Right cardiac atrium (tissue), 5 donors: ENCODE measurements around the gene XCR1. TPM values are rescaled to one million over a fixed set of nuclear protein-coding genes. Genes with fewer than 3 reads are reported as not detected.

Experiments
- ATAC-seq, 2 donors: fragments of 200-7000 bp; cut with Tn5 transposase; one replicate each; pipeline versions ENCODE4 v1.8.0 to v1.9.1; 2020; ENCODE audit warnings: moderate library complexity in 2 of 2, mild to moderate bottlenecking in 1 of 2
- DNase-seq, 3 donors: peaks; one replicate each; pipeline ENCODE4 v3.0.0-alpha.2; 2020
- H3K27ac ChIP-seq: one replicate; pipeline ENCODE4 v1.5.1; 2013; ENCODE audit warnings: mild to moderate bottlenecking, low read length, control low read depth, moderate library complexity
- H3K27me3 ChIP-seq: one replicate; pipeline ENCODE4 v1.6.1; 2013; ENCODE audit not compliant: control insufficient read depth, insufficient read depth
- H3K4me1 ChIP-seq: one replicate; pipeline ENCODE4 v1.6.1; 2013; ENCODE audit warnings: low read length; ENCODE audit not compliant: control insufficient read depth, insufficient read depth
- H3K4me3 ChIP-seq: one replicate; pipeline ENCODE4 v1.5.1; 2013; ENCODE audit warnings: low read length, control low read depth
- H3K9me3 ChIP-seq: one replicate; pipeline ENCODE4 v1.6.1; 2013; ENCODE audit warnings: low read length; ENCODE audit not compliant: control insufficient read depth
- WGBS: extraction: QIAGEN DNeasy Blood & Tissue Kit; methylation state at CpG from one replicate; pipeline ENCODE4 v1.1.7; 2013; 5-methylcytosine and 5-hydroxymethylcytosine counted together
- intact Hi-C, 4 donors: fragments of 100-400 bp; cut with DNase I; formaldehyde crosslinking; loops; one replicate each; pipeline versions ENCODE4 v1.11.0 to v1.14.0; 2022 to 2023
- long read RNA-seq, 4 donors: library from polyadenylated mRNA; unstranded; transcript quantifications; one replicate each; pipeline ENCODE4 v2.0.0, GENCODE V29; 2020 to 2021
- polyA plus RNA-seq: library from polyadenylated mRNA; stranded (reverse); fragments of 200-250 nt; gene quantifications from one replicate; pipeline ENCODE4 v1.2.3, GENCODE V29; 2013
- total RNA-seq, 4 donors: library from RNA; stranded (reverse); fragmentation: NEBNext Ultra II Directional; extraction: Animal tissue kit (Norgen Biotek cat#: 25700); gene quantifications; one replicate each; pipeline ENCODE4 v1.2.1, GENCODE V29; 2021
- donor health status: healthy with polysubstance abuse.
- donor health status: DM: no; HTN: yes; CAD: no.
- donor health status: DM: no; HTN: no; CAD: no.
- donor health status: DM: no; HTN: yes; CAD: no; lungs with severe emphysema.
- donor health status: DM: yes; HTN: yes; CAD: no.

XCR1 gene, protein sequence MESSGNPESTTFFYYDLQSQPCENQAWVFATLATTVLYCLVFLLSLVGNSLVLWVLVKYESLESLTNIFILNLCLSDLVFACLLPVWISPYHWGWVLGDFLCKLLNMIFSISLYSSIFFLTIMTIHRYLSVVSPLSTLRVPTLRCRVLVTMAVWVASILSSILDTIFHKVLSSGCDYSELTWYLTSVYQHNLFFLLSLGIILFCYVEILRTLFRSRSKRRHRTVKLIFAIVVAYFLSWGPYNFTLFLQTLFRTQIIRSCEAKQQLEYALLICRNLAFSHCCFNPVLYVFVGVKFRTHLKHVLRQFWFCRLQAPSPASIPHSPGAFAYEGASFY
- under 1 TPM in 1 of 4 donors, not detected in 3; 0.06 TPM for total RNA-seq
- polyA plus RNA-seq = not detected
- long read RNA-seq, donor 1 = 0 reads
- long read RNA-seq, donor 2 = 0 reads
- long read RNA-seq, donor 3 = 0 reads
- long read RNA-seq, donor 4 = 0 reads

DNA sequence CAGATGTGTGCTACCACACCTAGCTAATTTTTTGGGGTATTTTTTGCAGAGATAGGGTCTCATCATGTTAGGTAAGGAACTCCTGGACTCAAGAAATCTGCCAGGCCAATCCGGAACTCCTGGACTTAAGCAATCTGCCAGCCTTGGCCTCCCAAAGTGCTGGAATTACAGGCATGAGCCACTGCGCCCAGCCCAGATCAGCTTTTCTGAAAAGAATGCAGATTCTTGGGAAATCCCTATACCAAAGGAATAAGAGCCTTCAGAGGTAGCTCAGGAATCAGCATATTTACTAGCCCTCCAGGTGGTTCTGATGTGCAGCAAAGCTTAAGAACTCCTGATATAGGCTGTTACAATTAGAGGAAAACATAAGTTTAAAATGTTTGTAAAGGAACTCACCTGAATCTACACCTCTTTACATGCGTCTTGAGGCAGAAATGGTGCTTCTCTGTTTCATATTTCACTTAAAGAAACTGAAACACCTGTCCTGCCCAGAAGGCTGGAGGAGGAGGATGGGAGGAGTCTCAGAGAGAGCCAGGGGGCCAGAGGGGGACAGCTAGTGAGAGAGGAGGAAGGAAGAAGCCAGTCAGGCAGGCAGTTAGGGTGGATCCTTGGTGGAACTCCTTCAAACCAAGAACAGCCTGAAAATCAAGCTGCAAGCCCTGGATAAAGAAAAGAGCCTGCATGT, at the start of gene XCR1:
Gene XCR1 (minus strand): TSS at position 463 of the 685 bp plus-strand sequence. CDS start 5,536 bp downstream, outside the sequence.
- Histone ChIP-seq H3K4me3 (no peak within 1 kb of the TSS), H3K9me3 (peaks cover 1% of the 10 kb centered on the region), H3K4me1 (no peaks in the 10 kb centered on the region), H3K27ac (no peak within 1 kb of the TSS), H3K27me3 (no peaks in the 10 kb centered on the region)
- intact Hi-C loops = no loop called here
- DNase-seq (no peak), ATAC-seq (no peak)
- WGBS = 92% methylated on average over 3 of the region's 3 CpGs

DNA sequence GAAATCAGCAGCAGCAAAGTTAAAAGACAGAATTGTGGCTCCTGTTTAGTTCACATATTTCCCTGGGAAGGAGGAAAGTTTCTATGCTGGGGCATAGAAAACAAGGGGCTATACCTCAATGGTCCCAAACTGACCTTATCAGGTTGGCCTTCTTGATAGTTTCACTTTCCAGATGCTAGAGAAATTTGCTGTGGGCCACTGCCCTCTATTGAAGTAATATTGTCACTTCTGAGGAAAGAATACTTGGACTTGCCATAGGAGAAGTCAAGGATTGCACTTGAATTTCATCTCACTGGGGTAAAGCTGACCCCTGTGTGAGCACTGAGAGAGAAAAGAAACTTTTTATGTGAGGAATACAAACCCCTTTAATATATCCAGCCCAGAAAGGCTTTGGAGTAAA, 49.3 kb upstream of the XCR1 start:
- H3K27ac ChIP-seq = no peak overlapping the region
- DNase-seq = no peak
- no peak for ATAC-seq
- no peaks in the 10 kb centered on the region for H3K27me3 ChIP-seq
- intact Hi-C loops = loop anchor here in 3 of 4 donors (5.0 kb wide), 2 partner anchors 139 to 314 kb away; no protein-coding TSS in a partner anchor
- no peaks in the 10 kb centered on the region for H3K4me1 ChIP-seq
- no peaks in the 10 kb centered on the region for H3K9me3 ChIP-seq
- H3K4me3 ChIP-seq = no peak overlapping the region

GRCh38 chr3:46075816-46076215, 48.5 kb upstream of the XCR1 start:
- Histone ChIP-seq H3K4me3 (no peak overlapping the region), H3K4me1 (no peaks in the 10 kb centered on the region), H3K27me3 (no peaks in the 10 kb centered on the region), H3K27ac (no peak overlapping the region), H3K9me3 (no peaks in the 10 kb centered on the region)
- DNase-seq = no peak
- no peak for ATAC-seq
- intact Hi-C loops = loop anchor here in 3 of 4 donors (5.0 kb wide), 2 partner anchors 139 to 314 kb away; no protein-coding TSS in a partner anchor
- 86% methylated on average over 1 of the region's 1 CpG for WGBS

GRCh38 chr3:46071222-46071858, 44.1 kb upstream of the XCR1 start:
- DNase-seq (no peak), ATAC-seq (no peak)
- Histone ChIP-seq H3K9me3 (no peaks in the 10 kb centered on the region), H3K27ac (no peak overlapping the region), H3K4me1 (peaks cover 1% of the 10 kb centered on the region), H3K4me3 (no peak overlapping the region), H3K27me3 (no peaks in the 10 kb centered on the region)
- intact Hi-C loops = no loop called here
- WGBS = 92% methylated on average over 2 of the region's 2 CpGs

DNA sequence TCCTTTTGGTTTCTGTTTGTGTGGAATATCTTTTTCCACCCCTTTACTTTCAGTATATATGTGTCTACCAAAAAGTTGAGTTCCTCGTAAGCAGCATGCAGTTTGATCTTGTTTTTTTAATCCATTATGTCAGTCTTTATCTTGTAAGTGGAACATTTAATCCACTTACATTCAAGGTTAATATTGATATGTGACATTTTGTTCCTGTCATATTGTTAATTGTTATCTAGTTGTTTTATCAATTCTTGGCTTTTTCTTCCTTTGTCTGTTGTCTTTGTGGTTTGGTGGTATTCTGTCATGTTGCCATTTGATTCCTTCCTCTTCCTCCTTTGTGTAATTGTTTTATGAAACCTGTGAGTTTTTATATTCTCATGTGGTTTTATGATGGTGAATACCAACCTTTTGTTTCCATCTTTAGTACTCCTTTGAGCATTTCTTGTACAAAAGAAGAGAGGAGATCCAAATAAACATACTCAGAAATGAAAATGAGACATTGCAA, 43.4 kb upstream of the XCR1 start:
- WGBS = 66% methylated on average over 1 of the region's 1 CpG

DNA sequence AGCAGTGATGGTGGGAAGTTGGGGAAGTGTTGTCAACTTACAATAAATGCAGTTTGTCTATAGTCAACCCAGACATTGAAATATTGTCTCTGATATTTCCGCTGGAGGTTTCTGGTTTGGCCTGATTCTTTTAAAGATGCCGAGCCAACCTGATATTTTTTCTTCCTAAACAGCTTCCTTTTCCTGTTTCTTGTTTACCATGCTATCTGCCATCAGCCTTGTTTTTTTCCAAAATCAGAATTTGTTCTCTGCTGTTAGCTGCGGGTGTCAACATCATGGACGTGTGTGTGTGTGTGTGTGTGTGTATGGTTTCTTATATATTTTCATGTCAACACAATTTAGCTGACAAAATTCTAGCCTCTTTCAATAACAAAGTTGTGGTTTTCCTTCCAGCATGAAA, 41.2 kb upstream of the XCR1 start:
- no peaks in the 10 kb centered on the region for H3K27me3 ChIP-seq
- intact Hi-C loops = no loop called here
- peaks cover 6% of the 10 kb centered on the region for H3K4me1 ChIP-seq
- H3K9me3 ChIP-seq = no peaks in the 10 kb centered on the region
- ATAC-seq = no peak
- DNase-seq = no peak
- 62% methylated on average over 4 of the region's 4 CpGs for WGBS
- H3K4me3 ChIP-seq = no peak overlapping the region
- H3K27ac ChIP-seq = no peak overlapping the region

More for the DNA sequence above, 43.4 kb upstream of the XCR1 start:
- no peak for DNase-seq
- intact Hi-C loops = no loop called here
- H3K9me3 ChIP-seq = no peaks in the 10 kb centered on the region
- peaks cover 3% of the 10 kb centered on the region for H3K4me1 ChIP-seq
- no peaks in the 10 kb centered on the region for H3K27me3 ChIP-seq
- no peak overlapping the region for H3K4me3 ChIP-seq
- no peak for ATAC-seq
- no peak overlapping the region for H3K27ac ChIP-seq

GRCh38 chr3:46067401-46067800, 40.1 kb upstream of the XCR1 start:
- Histone ChIP-seq H3K4me1 (peaks cover 8% of the 10 kb centered on the region), H3K9me3 (no peaks in the 10 kb centered on the region), H3K27me3 (no peaks in the 10 kb centered on the region), H3K4me3 (no peak overlapping the region), H3K27ac (peak overlapping the region; percentile 42)
- no peak for ATAC-seq
- intact Hi-C loops = no loop called here
- DNase-seq = no peak

DNA sequence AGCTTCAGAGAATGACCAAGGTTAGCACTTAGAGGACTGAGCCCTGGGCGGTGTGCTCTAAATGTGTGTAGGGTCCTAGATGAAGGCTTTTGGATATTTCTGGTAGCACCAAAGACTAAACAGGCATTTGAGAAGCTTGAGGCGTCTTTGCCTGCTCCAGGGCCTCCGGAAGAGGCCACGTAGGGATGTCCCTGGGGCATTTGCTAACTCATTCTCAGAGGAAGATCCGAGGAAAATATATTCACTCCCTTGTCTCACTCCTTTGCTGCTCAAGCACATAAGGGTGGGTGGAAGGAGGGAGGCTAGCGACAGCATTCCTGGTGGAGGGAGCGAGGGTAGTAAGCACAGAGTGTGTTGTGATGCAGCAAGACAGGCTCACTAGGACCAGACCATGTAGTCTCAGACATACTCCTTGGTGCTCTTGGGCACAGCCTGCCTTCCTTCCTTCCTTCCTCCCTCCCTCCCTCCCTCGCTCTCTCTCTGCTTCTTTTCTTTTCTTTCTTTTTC, 38.5 kb upstream of the XCR1 start:
- intact Hi-C loops = no loop called here
- H3K27me3 ChIP-seq = no peaks in the 10 kb centered on the region
- WGBS = 61% methylated on average over 8 of the region's 8 CpGs
- no peak overlapping the region for H3K4me3 ChIP-seq
- DNase-seq (no peak), ATAC-seq (peak in 1 of 2 donors; percentile 4)
- peak overlapping the region; percentile 70 for H3K27ac ChIP-seq
- no peaks in the 10 kb centered on the region for H3K9me3 ChIP-seq
- peaks cover 8% of the 10 kb centered on the region for H3K4me1 ChIP-seq

DNA sequence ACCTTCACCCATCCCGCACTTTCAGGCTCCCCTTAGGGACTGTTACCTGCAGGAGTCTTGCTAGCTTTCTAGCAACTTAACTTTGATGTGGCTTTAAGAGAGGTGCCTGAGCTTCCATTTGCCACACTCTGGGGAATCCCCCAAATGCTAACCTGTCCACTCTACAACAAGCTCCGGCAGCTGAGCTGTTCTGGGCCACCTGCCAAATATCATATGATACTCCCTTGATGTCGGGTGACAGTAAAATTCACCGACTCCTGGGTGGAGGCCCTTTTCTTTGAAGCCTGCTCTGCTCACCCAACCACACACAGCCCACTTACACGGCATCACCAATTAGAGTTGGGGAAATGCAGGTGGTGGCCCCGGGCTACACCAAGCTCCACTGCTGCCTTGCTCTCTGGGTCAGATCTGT, 38.0 kb upstream of the XCR1 start:
- Histone ChIP-seq H3K27ac (peak overlapping the region; percentile 70), H3K4me3 (no peak overlapping the region), H3K27me3 (no peaks in the 10 kb centered on the region), H3K9me3 (no peaks in the 10 kb centered on the region), H3K4me1 (peaks cover 8% of the 10 kb centered on the region)
- intact Hi-C loops = no loop called here
- ATAC-seq = peak; percentile 51 to 65
- 21% methylated on average over 6 of the region's 6 CpGs for WGBS
- DNase-seq = peak in 1 of 3 donors; percentile 57

DNA sequence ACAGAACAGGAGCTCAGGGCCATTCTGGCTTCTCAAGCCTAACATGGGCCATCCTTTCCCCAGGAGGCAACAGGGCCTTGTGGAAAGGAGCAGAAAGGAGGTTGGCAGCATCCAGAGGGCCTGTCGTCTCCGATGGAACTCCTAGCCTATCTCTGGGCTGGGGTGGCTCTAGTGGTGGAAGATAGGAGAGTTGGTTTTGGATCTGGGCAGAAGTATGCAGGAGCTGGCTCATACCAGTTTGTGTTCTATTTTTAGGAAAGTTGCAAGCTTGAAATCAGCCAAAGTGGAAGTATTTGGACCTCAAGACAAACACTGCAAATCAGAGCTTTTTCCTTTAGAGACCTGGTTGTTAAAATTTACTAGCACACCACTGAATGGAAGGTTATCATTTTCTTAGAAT, 35.4 kb upstream of the XCR1 start:
- Histone ChIP-seq H3K9me3 (no peaks in the 10 kb centered on the region), H3K4me3 (no peak overlapping the region), H3K27me3 (no peaks in the 10 kb centered on the region), H3K4me1 (peaks cover 7% of the 10 kb centered on the region), H3K27ac (no peak overlapping the region)
- ATAC-seq (peak; percentile 43 to 77), DNase-seq (no peak)
- 10% methylated on average over 2 of the region's 2 CpGs for WGBS
- intact Hi-C loops = no loop called here
